OCI-LY3 (cell line): Measurements from ENCODE around the gene PRIM2.

Source experiments
- CTCF ChIP-seq: fragments of 200-600, 300-600 bp; sonication (generic); IDR thresholded peaks from 2 replicates; pipeline ENCODE4 v1.5.1; 2014; ENCODE audit warnings: antibody characterized with exemption, low read length, low read depth
- EZH2phosphoT487 ChIP-seq: fragments of 200-600 bp; shearing (Covaris generic); IDR thresholded peaks from 2 replicates; pipeline ENCODE4 v1.6.1; 2018; ENCODE audit warnings: antibody characterized with exemption, mixed run types, low read depth

GRCh38 chr6:57328074-57328473, 10.6 kb downstream of the PRIM2 start:
- TF ChIP-seq CTCF (no peak), EZH2phosphoT487 (no peak)
